Gastrocnemius medialis (tissue), 4 donors: ENCODE results near the gene GOSR2.

Experiments used
- POLR2A ChIP-seq, 2 donors: fragments of 450-650 bp; IDR thresholded peaks; one replicate each; pipeline ENCODE4 v1.6.1; 2017; ENCODE audit warnings: antibody characterized with exemption in 2 of 2, mild to moderate bottlenecking in 2 of 2, moderate library complexity in 2 of 2
- TF ChIP-seq, protein P1 (sequence below), 5 experiments: fragments of 450-650 bp in 3 of 5; fragments of 200-600 bp in 2 of 5; sonication (generic) in 2 of 5; IDR thresholded peaks in 4 of 5; conservative IDR thresholded peaks in 1 of 5; 1 replicate in 4 of 5; 2 replicates in 1 of 5; pipeline ENCODE4 v1.5.1; 2016 to 2019; ENCODE audit warnings: antibody characterized with exemption in 5 of 5, mild to moderate bottlenecking in 3 of 5, moderate library complexity in 3 of 5

DNA sequence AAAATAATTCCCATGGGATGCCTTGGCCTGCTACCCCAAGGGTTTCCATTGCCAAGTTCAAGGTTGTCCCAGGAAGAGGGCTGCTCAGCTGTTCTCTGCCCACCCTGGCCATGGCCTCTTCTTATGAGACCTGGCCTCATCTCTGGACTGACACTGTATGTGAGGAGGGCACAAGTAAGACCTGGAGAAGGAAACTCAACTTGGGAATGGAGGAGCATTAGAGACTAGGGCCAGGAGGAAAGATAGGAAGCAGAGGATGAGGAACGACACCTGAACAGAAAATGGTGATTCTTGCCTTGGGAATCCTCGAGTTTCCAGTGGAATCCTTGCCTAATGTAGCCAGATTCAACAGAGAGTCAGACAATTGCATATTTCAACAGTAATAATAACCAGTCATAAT is 24.6 kb upstream of the GOSR2 start:
- TF ChIP-seq, protein P1, sequence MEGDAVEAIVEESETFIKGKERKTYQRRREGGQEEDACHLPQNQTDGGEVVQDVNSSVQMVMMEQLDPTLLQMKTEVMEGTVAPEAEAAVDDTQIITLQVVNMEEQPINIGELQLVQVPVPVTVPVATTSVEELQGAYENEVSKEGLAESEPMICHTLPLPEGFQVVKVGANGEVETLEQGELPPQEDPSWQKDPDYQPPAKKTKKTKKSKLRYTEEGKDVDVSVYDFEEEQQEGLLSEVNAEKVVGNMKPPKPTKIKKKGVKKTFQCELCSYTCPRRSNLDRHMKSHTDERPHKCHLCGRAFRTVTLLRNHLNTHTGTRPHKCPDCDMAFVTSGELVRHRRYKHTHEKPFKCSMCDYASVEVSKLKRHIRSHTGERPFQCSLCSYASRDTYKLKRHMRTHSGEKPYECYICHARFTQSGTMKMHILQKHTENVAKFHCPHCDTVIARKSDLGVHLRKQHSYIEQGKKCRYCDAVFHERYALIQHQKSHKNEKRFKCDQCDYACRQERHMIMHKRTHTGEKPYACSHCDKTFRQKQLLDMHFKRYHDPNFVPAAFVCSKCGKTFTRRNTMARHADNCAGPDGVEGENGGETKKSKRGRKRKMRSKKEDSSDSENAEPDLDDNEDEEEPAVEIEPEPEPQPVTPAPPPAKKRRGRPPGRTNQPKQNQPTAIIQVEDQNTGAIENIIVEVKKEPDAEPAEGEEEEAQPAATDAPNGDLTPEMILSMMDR (IDR thresholded peaks at IDR 0.05 in 4 of 5, conservative IDR thresholded peaks at IDR 0.05 in 1 of 5), result no peak
- TF ChIP-seq POLR2A (IDR thresholded peaks at IDR 0.05), result no peak
